GM18870 (cell line): ENCODE measurements around the gene PRKAR1B.

ENCODE experiments used
- ATAC-seq: cut with Tn5 transposase; IDR thresholded peaks from one replicate; pipeline ENCODE4 v1.9.1; 2021; ENCODE audit warnings: moderate library complexity; ENCODE audit not compliant: unreplicated experiment

PRKAR1B gene

GRCh38 chr7:727104-727805, at the start of gene PRKAR1B:
PRKAR1B (minus strand) TSS chr7:727281; CDS start chr7:711505, 15,776 bp downstream.
- no peak for ATAC-seq

- no peak for ATAC-seq
Measured at GRCh38 chr7:776381-776780, 49.3 kb upstream of the PRKAR1B start.

- ATAC-seq, result no peak
Measured at GRCh38 chr7:774161-775109, 47.4 kb upstream of the PRKAR1B start.

- ATAC-seq, result no peak
Measured at GRCh38 chr7:773622-773915, 46.5 kb upstream of the PRKAR1B start.

GRCh38 chr7:772861-773621, 46.0 kb upstream of the PRKAR1B start:
- ATAC-seq, result no peak

GRCh38 chr7:772392-772791, 45.3 kb upstream of the PRKAR1B start:
- no peak for ATAC-seq

GRCh38 chr7:772005-772294, 44.9 kb upstream of the PRKAR1B start:
- no peak for ATAC-seq

- ATAC-seq, result no peak
Measured at GRCh38 chr7:771234-772004, 44.3 kb upstream of the PRKAR1B start.

GRCh38 chr7:770741-771166, 43.7 kb upstream of the PRKAR1B start:
- no peak for ATAC-seq

GRCh38 chr7:770336-770735, 43.3 kb upstream of the PRKAR1B start:
- ATAC-seq, result no peak

- no peak for ATAC-seq
Measured at GRCh38 chr7:768881-769504, 41.9 kb upstream of the PRKAR1B start.

GRCh38 chr7:767941-768731, 41.1 kb upstream of the PRKAR1B start:
- ATAC-seq, result no peak

- ATAC-seq, result no peak
Measured at GRCh38 chr7:767580-767940, 40.5 kb upstream of the PRKAR1B start.

- no peak for ATAC-seq
Measured at GRCh38 chr7:765383-765782, 38.3 kb upstream of the PRKAR1B start.

GRCh38 chr7:763762-764161, 36.7 kb upstream of the PRKAR1B start:
- no peak for ATAC-seq

- ATAC-seq, result no peak
Measured at GRCh38 chr7:762885-763284, 35.8 kb upstream of the PRKAR1B start.

GRCh38 chr7:761631-762030, 34.5 kb upstream of the PRKAR1B start:
- no peak for ATAC-seq

GRCh38 chr7:761101-761500, 34.0 kb upstream of the PRKAR1B start:
- no peak for ATAC-seq

- no peak for ATAC-seq
Measured at GRCh38 chr7:760006-760405, 32.9 kb upstream of the PRKAR1B start.

- ATAC-seq, result no peak
Measured at GRCh38 chr7:759569-759968, 32.5 kb upstream of the PRKAR1B start.
